HG02759 (cell line): ENCODE results near the gene RBPJL.
"Not testable (repeated sequence)": the region's sequence is repeated elsewhere in the genome, so short reads cannot be mapped to it uniquely, and the experiment has no call there.

ENCODE experiments used
- ATAC-seq: cut with Tn5 transposase; IDR thresholded peaks from one replicate; pipeline ENCODE4 v1.9.1; 2021; ENCODE audit warnings: mild to moderate bottlenecking, moderate library complexity; ENCODE audit not compliant: unreplicated experiment

RBPJL gene

GRCh38 chr20:45341579-45341938 lies 34.9 kb downstream of the RBPJL start:
- no peak for ATAC-seq

- ATAC-seq, result no peak
Observed at GRCh38 chr20:45341939-45342854, 35.6 kb downstream of the RBPJL start.

GRCh38 chr20:45342855-45343531 lies 36.4 kb downstream of the RBPJL start:
- no peak for ATAC-seq

- ATAC-seq, result no peak
Observed at GRCh38 chr20:45343532-45344167, 37.0 kb downstream of the RBPJL start.

- no peak for ATAC-seq
Observed at GRCh38 chr20:45344168-45344860, 37.7 kb downstream of the RBPJL start.

- ATAC-seq, result no peak
Observed at GRCh38 chr20:45345104-45345936, 38.7 kb downstream of the RBPJL start.

GRCh38 chr20:45346291-45346718 lies 39.7 kb downstream of the RBPJL start:
- ATAC-seq, result no peak

- no peak for ATAC-seq
Observed at GRCh38 chr20:45346851-45347250, 40.2 kb downstream of the RBPJL start.

GRCh38 chr20:45347297-45347935 lies 40.8 kb downstream of the RBPJL start:
- ATAC-seq, result no peak

- no peak for ATAC-seq
Observed at GRCh38 chr20:45347936-45348778, 41.5 kb downstream of the RBPJL start, which contains the start of gene SDC4. Gene SDC4, minus strand, starts transcription at chr20:45348424. Its CDS starts 40 bp downstream, at chr20:45348384.

- ATAC-seq, result no peak
Observed at GRCh38 chr20:45350217-45350616, 43.6 kb downstream of the RBPJL start.

GRCh38 chr20:45350795-45351194 lies 44.2 kb downstream of the RBPJL start:
- not testable (repeated sequence) for ATAC-seq

GRCh38 chr20:45352729-45353128 lies 46.1 kb downstream of the RBPJL start:
- ATAC-seq, result no peak

- ATAC-seq, result no peak
Observed at GRCh38 chr20:45353746-45354145, 47.1 kb downstream of the RBPJL start.

- ATAC-seq, result no peak
Observed at GRCh38 chr20:45354423-45355208, 48.0 kb downstream of the RBPJL start.

- ATAC-seq, result no peak
Observed at GRCh38 chr20:45355209-45356084, 48.8 kb downstream of the RBPJL start.
